HG02840 (cell line): Measurements from ENCODE around the gene ZNF230.

Experiments
- ATAC-seq: cut with Tn5 transposase; IDR thresholded peaks from one replicate; pipeline ENCODE4 v1.9.1; 2021; ENCODE audit warnings: mild to moderate bottlenecking, moderate library complexity, moderate number of reproducible peaks; ENCODE audit not compliant: unreplicated experiment, low FRiP score

The ZNF230 gene

DNA sequence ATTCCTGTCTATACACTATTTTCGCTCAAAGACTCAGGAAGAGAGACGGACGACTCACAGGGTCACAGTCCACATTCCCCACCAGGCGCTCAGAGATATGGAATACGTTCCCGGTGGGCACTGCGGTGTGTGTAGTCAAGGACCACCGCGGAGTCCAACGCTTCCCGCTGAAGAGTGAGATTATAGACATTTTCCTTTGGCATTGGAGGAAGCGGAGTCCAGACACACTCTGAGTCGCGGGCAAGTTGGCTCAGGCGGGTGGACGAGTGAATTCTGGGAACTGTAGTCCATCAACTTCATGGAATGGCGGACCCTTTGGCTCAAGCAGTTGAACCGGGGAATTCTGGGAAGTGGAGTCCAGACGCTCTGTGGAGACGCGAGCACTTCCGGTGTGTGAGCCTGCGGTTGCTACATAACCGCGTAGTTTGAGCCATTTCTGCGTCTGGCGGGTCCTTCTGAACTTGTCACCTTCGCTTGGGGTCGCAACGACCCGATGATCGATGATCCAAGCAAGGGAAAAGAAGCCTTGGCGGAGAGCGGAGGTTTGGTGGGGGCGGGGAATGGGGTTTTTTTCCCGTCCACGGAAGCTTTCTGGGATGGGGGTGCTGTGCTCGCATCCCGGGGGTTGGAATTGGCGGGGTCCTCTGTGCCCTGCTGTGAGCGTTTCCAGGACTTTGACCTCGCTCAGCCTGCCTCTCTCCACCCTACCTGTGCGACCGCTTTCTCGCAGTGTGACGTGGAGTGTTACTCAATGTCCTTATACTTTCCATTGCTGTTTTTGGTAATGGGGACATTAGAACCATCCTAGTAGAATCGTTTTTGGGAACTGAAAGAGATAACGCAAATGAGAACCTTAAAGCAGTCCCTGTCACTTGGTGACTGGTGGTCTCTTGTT lies at the start of gene ZNF230:
Gene ZNF230 (plus strand): TSS at position 392 of the 895 bp plus-strand sequence. CDS start 4,122 bp downstream, outside the sequence.
- peak; percentile 90 for ATAC-seq

DNA sequence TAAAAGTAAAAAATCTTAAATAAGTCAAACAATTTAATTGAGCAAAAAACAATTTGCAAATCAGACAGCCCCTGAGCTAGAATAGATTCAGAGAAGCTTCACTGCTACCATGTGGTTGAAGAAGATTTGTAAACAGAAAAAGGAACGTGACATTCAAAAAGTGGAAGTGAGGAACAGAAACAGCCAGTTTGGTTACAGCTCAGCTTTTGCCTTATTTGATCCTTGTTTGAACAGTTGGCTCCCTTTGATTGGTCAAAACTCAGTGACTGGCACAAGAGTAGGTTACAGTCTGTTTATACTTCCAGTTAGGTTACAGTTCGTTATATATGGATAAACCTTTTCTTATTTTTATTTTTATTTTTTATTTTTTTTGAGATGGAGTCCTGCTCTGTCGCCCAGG lies 45.9 kb upstream of the ZNF230 start:
- no peak for ATAC-seq

DNA sequence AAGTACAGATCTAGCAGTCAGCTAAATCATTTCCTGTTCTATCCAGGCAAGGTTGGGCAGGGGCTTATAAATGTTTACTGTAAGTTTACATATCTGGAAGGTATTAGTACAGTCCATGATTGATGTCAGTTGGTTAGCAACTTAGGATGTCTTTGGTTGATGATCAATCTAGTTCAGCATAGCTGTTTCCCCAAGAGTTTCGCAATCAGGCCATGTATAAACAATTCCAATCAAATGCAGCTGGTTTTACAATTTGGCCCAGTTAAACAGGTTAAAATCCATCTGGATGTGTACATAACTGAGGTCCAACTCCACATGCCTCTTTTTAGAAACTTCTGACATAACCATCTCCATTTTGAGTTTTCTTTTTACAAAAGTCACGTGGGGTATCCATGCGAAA lies 44.9 kb upstream of the ZNF230 start:
- ATAC-seq = no peak

DNA sequence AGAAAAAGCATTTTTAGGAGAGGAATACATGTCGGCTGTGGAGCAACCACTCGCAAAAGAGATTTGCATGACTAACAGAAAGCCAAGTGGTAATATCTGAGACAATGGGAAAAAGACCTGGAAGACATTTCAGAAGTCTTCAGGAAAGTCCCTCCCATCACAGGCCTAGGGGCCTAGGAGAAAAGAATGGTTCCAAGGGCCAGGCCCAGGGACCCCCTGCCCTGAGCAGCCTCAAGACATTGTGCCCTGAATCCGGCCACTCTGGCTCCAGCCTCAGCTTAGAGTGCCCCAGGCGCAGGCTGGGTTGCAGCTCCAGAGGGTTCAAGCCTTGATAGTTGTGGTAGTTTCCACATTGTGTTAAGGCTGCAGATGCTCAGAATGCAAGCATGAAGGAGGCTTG lies 42.3 kb upstream of the ZNF230 start:
- no peak for ATAC-seq

DNA sequence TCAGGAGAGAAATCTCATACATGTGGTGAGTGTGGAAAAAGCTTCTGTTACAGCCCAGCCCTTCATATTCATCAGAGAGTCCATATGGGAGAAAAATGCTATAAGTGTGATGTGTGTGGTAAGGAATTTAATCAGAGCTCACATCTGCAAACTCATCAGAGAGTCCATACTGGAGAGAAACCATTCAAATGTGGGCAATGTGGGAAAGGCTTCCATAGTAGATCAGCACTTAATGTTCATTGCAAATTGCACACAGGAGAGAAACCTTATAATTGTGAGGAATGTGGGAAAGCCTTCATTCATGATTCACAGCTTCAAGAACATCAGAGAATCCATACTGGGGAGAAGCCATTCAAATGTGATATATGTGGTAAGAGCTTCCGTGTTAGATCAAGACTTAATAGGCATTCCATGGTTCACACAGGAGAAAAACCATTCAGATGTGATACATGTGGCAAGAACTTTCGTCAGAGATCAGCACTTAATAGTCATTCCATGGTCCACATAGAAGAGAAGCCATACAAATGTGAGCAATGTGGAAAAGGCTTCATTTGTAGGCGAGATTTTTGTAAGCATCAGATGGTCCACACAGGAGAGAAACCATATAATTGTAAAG lies 36.6 kb upstream of the ZNF230 start:
- no peak for ATAC-seq

GRCh38 chr19:43976732-43977131 lies 26.0 kb upstream of the ZNF230 start:
- no peak for ATAC-seq

- peak; percentile 24 for ATAC-seq
Observed at GRCh38 chr19:43983544-43983911, 19.2 kb upstream of the ZNF230 start.

DNA sequence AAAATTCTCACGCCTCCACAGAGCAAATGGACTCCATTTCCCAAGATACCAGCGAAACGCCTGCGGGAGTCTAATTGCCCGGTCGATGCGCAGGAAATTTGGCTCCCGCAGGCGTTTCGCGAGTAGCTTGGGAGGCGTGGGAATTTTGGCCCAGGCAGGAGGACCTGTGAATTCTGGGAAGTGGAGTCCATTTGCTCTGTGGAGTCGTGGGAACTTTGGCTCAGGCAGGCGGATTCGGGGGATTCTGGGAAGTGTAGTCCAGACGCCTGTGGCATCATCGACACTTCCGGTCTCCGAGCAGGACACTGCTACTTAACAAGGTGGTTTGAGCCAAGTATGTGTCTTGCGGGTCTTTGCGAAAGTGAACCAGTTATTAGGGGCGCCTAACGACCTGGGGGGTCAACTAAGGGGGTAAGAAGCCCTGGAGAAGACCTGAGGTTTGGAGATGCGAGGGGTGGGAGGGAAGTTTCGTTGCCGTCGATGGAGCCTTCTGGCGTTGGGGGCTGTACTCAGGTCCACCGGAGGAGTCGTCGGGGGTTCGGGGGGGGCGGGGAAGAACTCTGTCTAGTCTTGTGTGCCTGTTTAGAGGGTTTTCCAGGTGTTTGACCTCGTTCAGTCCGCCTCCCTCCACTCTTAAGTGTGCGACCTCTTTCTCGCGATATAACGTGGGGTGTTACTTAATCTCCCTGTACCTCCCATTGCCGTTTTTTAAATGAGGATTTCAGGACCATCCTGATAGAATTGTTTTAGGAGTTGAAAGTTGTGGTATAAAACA lies 18.7 kb upstream of the ZNF230 start, which contains the start of gene ZNF155:
Gene ZNF155 (plus strand): TSS at position 277 of the 775 bp plus-strand sequence. CDS start 4,356 bp downstream, outside the sequence.
- peak; percentile 91 for ATAC-seq

- no peak for ATAC-seq
Observed at GRCh38 chr19:43984687-43985000, 18.1 kb upstream of the ZNF230 start.

DNA sequence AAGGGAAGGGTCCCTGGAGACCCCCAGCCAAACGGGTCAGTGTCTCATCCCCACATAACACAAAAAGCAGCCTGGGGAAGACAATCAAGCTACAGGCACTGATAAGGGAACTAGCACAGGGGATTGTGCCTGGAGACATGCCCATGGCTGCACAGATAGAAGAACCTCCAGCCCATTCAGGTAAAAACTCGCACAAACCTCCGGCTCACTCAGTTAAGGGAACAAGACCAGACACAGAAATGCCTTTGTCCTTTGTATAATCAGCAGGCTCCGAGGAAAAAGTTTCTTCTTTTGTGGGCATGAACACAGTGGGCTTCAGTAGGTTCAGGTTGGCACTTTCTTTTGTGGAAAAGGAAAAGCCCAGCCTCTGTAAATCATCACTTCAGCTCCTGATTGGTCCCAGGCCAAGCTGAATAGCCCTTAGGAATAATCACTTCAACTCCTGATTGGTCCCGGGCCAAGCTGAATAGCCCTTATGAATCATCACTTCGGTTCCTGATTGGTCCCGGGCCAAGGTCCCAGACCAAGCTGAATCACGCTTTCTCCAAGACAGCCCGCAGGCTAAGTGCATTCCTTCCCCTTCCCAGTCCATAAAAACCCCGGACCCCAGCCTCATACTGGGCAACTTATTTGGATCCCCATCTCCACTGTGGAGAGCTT lies 5.0 kb upstream of the ZNF230 start:
- no peak for ATAC-seq

GRCh38 chr19:44002212-44002565 lies 568 bp upstream of the ZNF230 start:
- no peak for ATAC-seq

- peak; percentile 7 for ATAC-seq
Observed at GRCh38 chr19:44003461-44004009, 778 bp downstream of the ZNF230 start.

- ATAC-seq = no peak
Observed at GRCh38 chr19:44005973-44006372, 3.2 kb downstream of the ZNF230 start.

DNA sequence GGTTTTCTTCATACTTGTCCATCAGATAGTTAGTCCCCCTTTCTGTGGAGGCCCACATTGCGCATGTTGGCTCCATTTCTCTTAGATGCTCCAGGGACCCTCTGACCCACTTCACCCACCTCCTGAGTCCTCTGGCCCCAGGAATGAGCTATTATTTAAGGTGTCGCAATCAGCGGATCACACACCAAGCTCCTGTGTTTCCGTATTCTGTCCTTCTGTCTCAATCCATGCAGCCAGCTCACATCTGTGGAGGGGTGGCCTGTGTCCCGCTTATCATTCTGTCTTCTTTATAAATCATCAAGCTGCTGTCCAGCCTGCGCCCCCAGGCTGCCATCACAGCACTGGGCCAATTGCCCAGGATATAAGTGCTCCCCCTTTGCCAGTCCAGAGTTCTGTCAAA lies 4.7 kb downstream of the ZNF230 start:
- no peak for ATAC-seq

DNA sequence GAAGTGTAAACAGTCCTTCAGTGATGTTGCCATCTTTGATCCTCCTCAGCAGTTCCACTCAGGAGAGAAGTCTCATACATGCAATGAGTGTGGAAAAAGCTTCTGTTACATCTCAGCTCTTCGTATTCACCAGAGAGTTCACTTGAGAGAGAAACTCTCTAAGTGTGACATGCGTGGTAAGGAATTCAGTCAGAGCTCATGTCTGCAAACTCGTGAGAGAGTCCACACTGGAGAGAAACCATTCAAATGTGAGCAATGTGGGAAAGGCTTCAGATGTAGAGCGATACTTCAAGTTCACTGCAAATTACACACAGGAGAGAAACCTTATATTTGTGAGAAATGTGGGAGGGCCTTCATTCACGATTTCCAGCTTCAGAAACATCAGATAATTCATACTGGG lies 7.7 kb downstream of the ZNF230 start:
- ATAC-seq = no peak

- no peak for ATAC-seq
Observed at GRCh38 chr19:44019498-44019897, 16.7 kb downstream of the ZNF230 start.

GRCh38 chr19:44021221-44021620 lies 18.5 kb downstream of the ZNF230 start:
- ATAC-seq = no peak

- no peak for ATAC-seq
Observed at GRCh38 chr19:44024900-44025216, 22.1 kb downstream of the ZNF230 start.

DNA sequence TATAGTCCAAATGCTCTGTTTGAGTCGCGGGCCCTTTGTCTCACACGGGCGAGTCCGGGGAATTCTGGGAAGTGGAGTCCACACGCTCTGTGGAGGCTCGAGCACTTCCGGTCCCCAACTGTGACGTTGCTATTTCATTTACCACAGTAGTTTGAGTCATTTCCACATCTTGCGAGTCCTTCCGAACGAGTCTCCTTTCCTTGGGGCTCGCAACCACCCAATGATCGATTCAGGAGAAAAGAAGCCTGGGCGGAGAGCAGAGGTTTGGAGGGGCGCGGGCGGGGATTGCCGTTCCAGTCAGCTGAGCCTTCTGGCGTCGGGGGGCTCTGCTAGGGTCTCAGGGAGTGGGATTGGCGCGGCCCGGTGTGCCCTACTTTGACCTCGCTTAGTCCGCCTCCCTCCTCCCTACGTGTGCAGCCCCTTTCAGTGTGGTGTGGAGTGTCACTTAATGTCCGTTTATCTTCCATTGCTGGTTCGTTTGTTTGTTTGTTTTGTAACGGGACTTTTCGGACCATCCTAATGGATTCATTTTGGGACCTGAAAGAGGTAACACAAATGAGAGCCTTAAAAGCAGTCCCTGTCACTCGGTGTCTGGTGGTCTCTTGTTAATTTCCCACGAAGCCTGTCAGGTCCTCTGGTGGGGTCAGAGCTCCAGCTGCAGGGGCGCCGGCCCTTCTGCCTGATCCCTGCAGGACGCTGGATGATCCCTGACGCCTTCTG lies 22.6 kb downstream of the ZNF230 start, which contains the start of gene ZNF222:
Gene ZNF222 (plus strand): TSS at position 163 of the 720 bp plus-strand sequence. CDS start 58 bp downstream, at position 221.
- ATAC-seq = peak; percentile 77

DNA sequence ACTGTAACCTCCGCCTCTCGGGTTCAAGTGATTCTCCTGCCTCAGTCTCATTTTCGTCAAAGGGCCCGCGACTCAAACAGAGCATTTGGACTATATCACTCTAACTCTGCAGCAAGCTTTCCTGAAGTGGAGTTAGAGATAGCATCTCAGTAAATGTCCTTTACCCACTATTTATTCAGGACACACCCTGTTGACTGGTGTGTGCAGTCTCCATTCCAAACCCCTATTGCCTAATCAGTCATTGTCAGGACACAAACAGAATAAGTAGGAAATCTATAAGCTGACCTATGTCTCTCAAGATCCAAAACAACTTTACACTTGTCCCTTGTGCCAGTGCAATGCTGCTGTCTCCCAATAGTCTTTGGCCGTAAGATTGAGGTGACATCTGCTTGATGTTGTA lies 23.9 kb downstream of the ZNF230 start:
- ATAC-seq = no peak
